HFF-Myc (cell line): Measurements from ENCODE around the gene C10orf105.

Experiments used
- DNase-seq: peaks from one replicate; pipeline ENCODE4 v3.0.0-alpha.2; 2011; ENCODE audit warnings: low read depth; ENCODE audit errors: extremely low read depth
- H3K4me3 ChIP-seq: replicated peaks from 2 replicates; pipeline ENCODE4 v1.5.1; 2011; ENCODE audit warnings: low read depth, mild to moderate bottlenecking, control low read depth, low read length
- CTCF ChIP-seq: IDR thresholded peaks from 2 replicates; pipeline ENCODE4 v1.5.1; 2012; ENCODE audit warnings: mild to moderate bottlenecking, low read depth, low read length, control low read depth; ENCODE audit errors: missing control alignments

The C10orf105 gene

DNA sequence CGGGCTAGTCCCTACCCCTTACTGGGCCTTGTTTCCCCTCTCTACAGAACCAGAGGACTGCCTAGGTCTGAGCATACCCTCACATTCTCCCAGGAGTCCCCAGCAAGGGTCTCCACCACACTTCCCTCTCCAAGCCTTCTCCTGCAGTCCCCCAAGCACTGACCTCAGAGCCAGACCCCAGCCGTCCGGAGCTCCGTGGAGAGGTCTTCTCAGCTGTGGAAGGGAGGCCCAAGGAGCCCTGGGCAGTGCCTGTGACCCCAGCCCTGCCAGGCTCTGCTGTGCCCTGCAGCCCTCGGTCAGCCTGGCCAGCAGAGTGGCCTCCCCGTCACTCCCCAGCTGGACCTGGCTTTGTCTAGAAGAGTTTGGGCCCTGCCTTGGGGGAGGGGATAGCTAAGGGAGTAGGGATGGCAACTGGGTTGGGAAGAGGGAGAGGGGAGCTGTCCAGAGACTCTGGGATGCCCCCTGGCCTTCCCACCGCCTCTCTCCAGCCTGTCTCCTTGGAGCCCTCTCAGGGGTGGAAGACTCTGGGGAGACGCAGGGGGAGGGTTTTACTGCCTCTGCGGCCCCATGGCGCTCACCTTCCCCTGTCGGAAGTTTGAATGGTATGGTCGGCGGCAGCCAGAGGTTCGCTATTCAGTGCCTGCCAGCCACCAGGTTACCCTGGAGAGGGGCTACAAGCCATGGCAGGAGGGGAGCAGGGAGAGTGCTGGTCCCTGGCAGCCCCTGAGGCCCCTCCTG, at the start of gene C10orf105:
TSS of gene C10orf105 (minus strand) at position 315 of the 738 bp plus-strand sequence. CDS start 3,441 bp downstream, outside the sequence.
- no peak within 1 kb of the TSS for H3K4me3 ChIP-seq
- DNase-seq, result no peak
- no peak for TF ChIP-seq CTCF

DNA sequence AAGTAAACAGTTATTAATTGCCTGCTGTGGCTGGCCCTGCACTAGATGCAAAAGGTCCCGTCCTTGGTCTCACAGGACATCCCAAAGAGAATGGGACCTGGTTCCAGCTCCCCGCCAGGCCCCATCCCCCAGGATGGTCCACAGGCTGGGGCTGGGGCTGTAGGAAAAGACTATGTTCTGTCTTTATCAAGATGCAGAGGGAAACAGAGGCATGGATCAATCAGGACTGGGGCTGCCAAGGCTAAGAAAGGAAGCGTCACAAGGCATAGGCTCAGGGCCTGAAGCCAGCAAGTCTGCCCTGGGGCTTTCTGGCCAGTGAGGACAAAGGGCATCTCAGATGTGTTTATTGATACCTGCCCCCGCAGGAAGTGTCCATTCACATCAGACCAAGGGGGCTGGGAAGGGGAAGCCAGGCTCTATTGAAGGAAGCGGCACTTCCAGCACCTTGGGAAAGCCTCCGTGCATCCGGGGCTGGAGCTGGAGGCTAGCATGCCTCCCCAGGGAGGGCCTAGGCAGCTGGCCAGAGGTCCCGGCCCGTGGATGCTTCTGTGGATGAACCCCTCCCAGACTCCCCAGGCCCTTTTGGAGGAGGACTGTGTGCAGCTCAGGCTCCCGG, 48.0 kb upstream of the C10orf105 start:
- TF ChIP-seq CTCF, result no peak
- no peak overlapping the region for H3K4me3 ChIP-seq
- DNase-seq, result no peak

DNA sequence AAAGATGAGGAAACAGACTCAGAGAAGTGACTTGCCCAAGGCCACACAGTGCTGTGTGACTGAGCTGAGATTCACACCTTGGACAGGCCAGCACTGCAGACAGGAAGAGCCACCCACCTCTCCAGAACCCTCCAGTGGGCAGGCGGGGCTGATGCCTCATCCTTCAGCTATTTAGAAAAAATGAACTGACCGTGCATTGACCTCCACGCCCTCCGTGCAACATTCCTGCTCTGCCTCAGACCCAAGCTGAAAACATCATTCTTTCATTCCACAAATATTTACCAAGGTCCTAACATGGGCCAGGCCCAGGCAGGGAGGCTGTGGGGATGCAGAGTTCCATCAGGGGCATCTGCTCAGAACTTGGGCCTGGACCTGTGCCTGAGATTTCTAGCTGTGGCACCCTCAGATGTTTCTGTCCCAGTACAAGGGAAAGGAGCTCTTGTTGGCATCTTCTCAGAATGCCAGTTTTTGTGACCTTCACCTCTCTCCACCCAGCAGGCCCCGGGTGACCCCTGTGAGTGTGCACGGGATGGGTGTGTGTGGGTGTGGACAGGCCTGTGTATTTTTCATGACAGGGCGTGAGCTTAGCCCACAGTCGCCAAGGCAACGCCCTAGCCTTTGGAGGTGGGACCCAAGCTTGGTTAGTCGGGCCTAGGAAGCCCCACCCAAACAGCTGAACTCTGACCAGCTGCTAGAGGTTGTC, 47.3 kb upstream of the C10orf105 start:
- H3K4me3 ChIP-seq, result no peak overlapping the region
- TF ChIP-seq CTCF, result no peak
- peak; percentile 87 for DNase-seq

DNA sequence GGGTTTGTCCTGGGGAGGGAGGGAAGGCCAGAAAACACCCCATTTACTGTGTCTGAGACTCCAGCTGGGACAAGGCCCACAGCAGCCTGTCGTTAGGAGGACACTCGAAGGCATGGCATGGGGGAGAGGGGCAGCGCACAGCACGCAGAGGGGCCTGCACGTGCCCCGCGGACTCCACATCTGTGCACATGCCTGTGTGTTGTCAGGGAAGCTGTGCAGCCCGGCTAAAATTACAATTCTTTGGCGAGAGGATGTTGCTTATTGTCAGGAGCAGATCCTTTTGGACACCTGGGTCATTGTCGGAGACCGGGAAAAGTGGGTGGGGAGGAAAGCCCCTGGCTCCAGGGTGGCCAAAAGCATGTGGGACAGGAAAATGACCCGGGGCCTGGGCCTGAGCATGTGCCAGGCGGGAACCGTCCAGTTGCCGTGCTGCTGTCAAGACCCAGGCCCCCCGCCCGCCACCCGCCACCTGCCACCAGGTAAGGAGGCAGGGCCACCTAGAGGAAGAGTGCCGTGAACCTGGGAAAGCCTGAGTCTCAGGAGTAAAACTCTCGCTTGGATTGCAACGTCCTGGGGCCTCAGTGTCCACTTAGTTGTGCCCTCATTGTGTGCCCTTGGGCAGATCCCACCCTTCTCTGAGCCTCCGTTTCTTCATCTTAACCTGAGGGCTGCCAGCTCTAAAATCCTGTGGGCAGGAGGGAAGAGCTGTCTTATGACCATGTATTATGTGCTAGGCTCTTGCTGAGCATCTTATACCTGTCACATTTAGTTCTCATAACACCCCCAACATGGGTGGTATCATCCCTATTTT, 46.5 kb upstream of the C10orf105 start:
- no peak for DNase-seq
- H3K4me3 ChIP-seq, result no peak overlapping the region
- TF ChIP-seq CTCF, result no peak

DNA sequence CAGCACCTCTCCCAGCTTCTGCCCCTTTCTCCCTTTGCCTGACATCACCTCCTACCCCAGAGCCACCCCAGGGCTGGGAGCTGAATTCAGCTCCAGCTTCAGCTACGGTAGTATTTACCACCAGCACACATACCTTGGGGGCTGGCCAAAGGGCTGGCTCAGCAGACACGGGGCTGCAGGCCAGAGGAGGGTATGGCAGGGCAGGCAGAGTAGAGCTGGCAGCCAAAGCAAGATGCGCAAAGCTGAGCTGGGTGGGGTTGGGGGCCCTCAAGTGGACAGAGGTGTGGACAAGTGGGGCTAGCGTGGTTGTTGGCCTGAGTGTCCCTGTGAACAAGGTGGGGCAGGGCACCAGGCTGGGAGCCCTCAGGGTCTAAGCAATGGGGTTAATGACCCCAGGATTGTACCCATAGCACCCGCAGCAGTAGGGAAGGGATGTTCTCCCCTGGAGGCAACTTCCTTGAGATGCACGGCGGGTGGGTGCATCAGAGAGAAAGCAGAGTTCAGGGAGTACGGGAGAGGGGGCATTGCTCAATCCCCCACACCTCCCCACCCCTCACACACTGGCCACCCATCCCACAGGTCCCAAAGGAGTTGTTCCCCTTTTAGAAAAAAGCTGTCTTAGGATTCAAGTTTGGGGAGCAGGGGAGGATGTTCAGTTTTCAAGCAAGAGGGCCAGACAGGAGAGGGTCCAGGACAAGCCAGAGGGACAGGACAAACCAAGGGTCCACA, 45.8 kb upstream of the C10orf105 start:
- no peak for DNase-seq
- no peak for TF ChIP-seq CTCF
- H3K4me3 ChIP-seq, result no peak overlapping the region
